Measurements from ENCODE around the gene ZNF609. TPM values are rescaled to one million over a fixed set of nuclear protein-coding genes. Genes with fewer than 3 reads are reported as not detected.

Gene ZNF609
- total RNA-seq, 1 experiment from 2014 or later: 35.0 TPM

DNA sequence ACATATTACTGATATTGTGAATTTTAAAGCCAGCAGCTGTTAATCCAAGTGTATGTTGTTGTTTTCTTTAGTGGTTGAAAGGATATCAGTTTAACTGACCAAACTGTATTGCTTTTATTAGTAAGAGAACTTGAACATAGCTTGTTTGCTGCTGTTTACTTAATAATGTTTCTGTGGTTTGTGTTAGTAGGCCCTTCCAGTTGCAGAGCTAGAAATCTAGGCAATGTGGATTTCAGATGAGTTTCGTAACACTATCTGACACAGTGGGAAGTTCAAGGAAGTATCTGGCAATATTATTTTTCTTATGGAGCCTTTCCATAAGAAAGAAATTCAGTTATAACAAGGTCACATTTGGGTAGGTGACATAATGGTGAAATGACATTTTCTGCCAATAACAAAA, 18.5 kb downstream of the ZNF609 start:
- CTCF ChIA-PET: no interaction called here
- H3K27me3 ChIP-seq (replicated peaks; ENCODE audit: insufficient read depth, low read depth, low read length, poor library complexity): no peaks in the 10 kb centered on the region
- POLR2A ChIA-PET (ENCODE audit: low non-redundant PET): no interaction called here
- H3K27ac ChIP-seq (ENCODE audit: low read depth, low read length, poor library complexity, severe bottlenecking): no peak overlapping the region
- no peak for DNase-seq (ENCODE audit: low spot score)
- TF ChIP-seq CTCF (conservative IDR thresholded peaks at IDR 0.05; ENCODE audit: low read depth, low read length) (no peak), EZH2 (IDR thresholded peaks at IDR 0.05; ENCODE audit: borderline replicate concordance, low read depth, low read length, poor library complexity, severe bottlenecking) (no peak)
- no peaks in the 10 kb centered on the region for H3K36me3 ChIP-seq (ENCODE audit: insufficient read depth, low read length, poor library complexity, severe bottlenecking)
- no TSS peak for BruUV-seq (replicated peaks)
- H3K4me3 ChIP-seq (ENCODE audit: low read depth, low read length, poor library complexity, severe bottlenecking): no peak overlapping the region
- intact Hi-C loops (cut with micrococcal nuclease; ENCODE audit: unreplicated experiment): no loop called here
- H3K4me1 ChIP-seq (ENCODE audit: insufficient read depth, low read length, poor library complexity, severe bottlenecking): no peaks in the 10 kb centered on the region
- H3K9me3 ChIP-seq (ENCODE audit: low read depth, low read length, poor library complexity, severe bottlenecking): no peaks in the 10 kb centered on the region

DNA sequence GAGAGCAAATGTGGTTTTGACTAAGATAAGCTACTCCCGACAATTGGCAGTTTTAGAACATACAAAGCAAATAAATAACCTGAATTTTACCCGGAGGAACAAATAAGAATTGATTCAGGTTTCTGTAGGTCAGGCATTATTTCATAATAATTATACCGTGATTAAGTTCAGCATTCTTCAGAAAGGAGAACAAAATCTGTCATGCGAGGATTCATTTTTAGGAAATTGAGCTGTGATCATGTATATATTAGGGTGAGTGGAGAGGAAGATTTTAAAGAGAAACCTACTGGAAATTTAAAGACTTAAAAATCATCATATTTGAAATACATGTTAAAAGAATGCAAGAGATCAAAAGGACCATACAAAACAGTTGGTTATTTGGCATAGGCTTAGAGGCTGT, 20.5 kb downstream of the ZNF609 start:
- POLR2A ChIA-PET (ENCODE audit: low non-redundant PET): no interaction called here
- intact Hi-C loops (cut with micrococcal nuclease; ENCODE audit: unreplicated experiment): no loop called here

GRCh38 chr15:64483749-64484148, 23.4 kb downstream of the ZNF609 start:
- Histone ChIP-seq H3K4me1 (ENCODE audit: insufficient read depth, low read length, poor library complexity, severe bottlenecking) (no peaks in the 10 kb centered on the region), H3K4me3 (ENCODE audit: low read depth, low read length, poor library complexity, severe bottlenecking) (no peak overlapping the region), H3K27ac (ENCODE audit: low read depth, low read length, poor library complexity, severe bottlenecking) (no peak overlapping the region), H3K27me3 (replicated peaks; ENCODE audit: insufficient read depth, low read depth, low read length, poor library complexity) (no peaks in the 10 kb centered on the region), H3K36me3 (ENCODE audit: insufficient read depth, low read length, poor library complexity, severe bottlenecking) (no peaks in the 10 kb centered on the region), H3K9me3 (ENCODE audit: low read depth, low read length, poor library complexity, severe bottlenecking) (no peaks in the 10 kb centered on the region)
- intact Hi-C loops (cut with micrococcal nuclease; ENCODE audit: unreplicated experiment): no loop called here
- BruUV-seq (replicated peaks): no TSS peak
- TF ChIP-seq EZH2 (IDR thresholded peaks at IDR 0.05; ENCODE audit: borderline replicate concordance, low read depth, low read length, poor library complexity, severe bottlenecking): no peak
- no peak for TF ChIP-seq CTCF (conservative IDR thresholded peaks at IDR 0.05; ENCODE audit: low read depth, low read length)
- CTCF ChIA-PET: no interaction called here
- no peak for DNase-seq (ENCODE audit: low spot score)
- POLR2A ChIA-PET (ENCODE audit: low non-redundant PET): no interaction called here

More for the DNA sequence above, 20.5 kb downstream of the ZNF609 start:
- Histone ChIP-seq H3K4me3 (ENCODE audit: low read depth, low read length, poor library complexity, severe bottlenecking) (no peak overlapping the region), H3K4me1 (ENCODE audit: insufficient read depth, low read length, poor library complexity, severe bottlenecking) (no peaks in the 10 kb centered on the region), H3K27me3 (replicated peaks; ENCODE audit: insufficient read depth, low read depth, low read length, poor library complexity) (no peaks in the 10 kb centered on the region), H3K36me3 (ENCODE audit: insufficient read depth, low read length, poor library complexity, severe bottlenecking) (no peaks in the 10 kb centered on the region), H3K27ac (ENCODE audit: low read depth, low read length, poor library complexity, severe bottlenecking) (no peak overlapping the region), H3K9me3 (ENCODE audit: low read depth, low read length, poor library complexity, severe bottlenecking) (no peaks in the 10 kb centered on the region)
- DNase-seq (ENCODE audit: low spot score): no peak
- CTCF ChIA-PET: no interaction called here
- BruUV-seq (replicated peaks): no TSS peak
- TF ChIP-seq EZH2 (IDR thresholded peaks at IDR 0.05; ENCODE audit: borderline replicate concordance, low read depth, low read length, poor library complexity, severe bottlenecking) (no peak), CTCF (conservative IDR thresholded peaks at IDR 0.05; ENCODE audit: low read depth, low read length) (no peak)

All from A673 (cell line).